ENCODE measurements around the gene GRAMD2B. TPM values are rescaled to one million over a fixed set of nuclear protein-coding genes. Genes with fewer than 3 reads are reported as not detected.
"Not testable (repeated sequence)": the region's sequence is repeated elsewhere in the genome, so short reads cannot be mapped to it uniquely, and the experiment has no call there.

Gene GRAMD2B, protein sequence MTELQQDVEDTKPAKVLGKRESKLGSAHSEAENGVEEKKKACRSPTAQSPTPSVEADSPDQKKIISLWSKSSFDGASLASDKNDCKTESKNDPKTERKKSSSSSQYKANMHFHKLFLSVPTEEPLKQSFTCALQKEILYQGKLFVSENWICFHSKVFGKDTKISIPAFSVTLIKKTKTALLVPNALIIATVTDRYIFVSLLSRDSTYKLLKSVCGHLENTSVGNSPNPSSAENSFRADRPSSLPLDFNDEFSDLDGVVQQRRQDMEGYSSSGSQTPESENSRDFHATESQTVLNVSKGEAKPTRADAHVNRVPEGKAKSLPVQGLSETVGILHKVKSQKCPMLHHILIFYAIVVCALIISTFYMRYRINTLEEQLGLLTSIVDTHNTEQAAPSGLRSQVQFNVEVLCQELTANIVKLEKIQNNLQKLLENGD
- total RNA-seq, result 8.5 TPM

DNA sequence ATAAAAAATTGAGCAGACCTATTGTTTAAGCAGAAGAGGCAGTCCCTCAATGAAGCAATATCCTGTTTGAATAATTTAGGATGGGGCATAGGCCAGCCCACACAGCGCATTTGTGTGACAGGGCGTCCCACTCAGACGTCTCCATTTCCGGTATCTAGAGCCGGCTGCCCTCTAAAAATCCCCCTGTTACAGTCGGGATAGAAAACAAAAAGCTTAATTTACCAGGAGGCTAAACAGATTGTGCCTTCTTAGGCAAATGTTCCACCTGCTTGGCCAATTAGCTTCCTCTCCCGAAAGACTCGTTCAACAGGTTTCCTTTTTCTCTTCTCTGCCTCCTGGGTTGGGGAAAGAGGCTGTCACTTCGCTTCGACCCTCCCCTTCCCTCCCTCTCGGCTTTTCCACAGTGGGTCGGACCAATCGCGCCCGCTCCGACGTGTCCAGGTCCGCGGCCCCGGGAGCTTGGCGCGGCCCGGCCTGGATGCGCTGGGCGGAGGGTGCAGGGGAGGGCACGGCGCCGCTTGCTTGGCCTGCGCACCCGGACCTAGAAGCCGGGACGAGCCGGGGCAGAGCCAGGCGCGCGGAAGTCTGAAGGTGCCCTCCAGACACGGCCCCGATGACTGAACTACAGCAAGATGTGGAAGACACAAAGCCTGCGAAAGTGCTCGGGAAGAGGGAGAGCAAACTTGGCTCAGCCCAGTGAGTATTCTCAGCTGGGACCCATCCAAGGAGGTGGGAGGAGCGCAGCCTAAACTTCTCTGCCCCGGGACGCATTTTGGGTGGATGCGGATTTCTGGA lies at the start of gene GRAMD2B:
Gene GRAMD2B (plus strand): TSS at position 416 of the 795 bp plus-strand sequence. CDS start 198 bp downstream, at position 614.
- ATAC-seq, result peak; percentile 98

DNA sequence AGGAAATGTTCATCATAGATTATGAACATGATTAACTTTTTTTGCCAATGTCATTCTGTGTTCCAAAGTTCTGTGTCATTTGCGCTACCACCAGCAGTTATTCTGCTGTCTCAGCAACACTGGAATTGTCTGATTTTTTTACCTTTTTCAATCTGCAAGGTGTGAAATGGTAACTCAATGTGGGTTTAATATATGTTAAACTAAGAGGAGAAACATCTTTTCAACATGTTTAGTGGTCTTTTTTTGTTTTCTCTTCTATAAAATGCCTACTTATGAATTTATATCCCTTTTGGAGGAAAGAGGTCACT lies 49.1 kb upstream of the GRAMD2B start:
- no peak for ATAC-seq

DNA sequence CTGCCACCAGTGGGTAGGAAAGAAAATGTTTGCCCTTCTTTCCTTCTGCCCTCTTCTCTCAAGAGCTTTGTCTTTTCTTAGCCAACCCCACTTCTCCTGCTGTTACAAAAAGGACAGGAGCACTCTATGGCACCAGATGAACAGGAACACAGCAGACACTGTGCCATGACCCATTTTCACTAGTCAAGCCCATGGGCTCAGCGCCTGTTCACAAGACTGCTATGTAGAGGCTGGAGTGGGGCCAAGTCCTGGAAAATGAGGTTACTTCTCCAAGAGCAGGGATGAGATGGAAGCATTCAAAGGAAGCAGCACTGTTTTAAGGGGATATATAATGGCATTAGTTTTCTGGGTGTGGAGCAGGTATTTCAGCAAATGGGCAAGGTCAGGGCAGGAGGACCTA lies 46.8 kb upstream of the GRAMD2B start:
- no peak for ATAC-seq

DNA sequence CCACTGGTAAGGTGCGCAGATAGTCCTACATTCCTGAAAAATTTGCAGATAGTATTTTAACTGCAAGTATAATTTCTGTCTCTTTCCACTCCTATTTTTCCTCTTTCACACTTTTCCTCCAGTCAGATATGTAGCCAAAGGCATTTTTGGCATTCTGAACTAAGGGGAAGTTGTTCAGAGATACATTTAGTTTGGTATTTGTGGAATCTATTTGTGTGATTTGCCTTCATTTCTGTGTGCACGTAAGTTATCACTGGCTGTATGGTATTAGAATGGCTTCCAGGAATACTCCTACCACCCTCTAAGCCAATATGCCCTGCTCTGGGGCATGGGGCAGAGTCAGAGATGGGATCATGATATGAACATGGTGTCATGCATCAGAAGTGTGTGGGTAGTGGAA lies 45.8 kb upstream of the GRAMD2B start:
- ATAC-seq, result no peak

DNA sequence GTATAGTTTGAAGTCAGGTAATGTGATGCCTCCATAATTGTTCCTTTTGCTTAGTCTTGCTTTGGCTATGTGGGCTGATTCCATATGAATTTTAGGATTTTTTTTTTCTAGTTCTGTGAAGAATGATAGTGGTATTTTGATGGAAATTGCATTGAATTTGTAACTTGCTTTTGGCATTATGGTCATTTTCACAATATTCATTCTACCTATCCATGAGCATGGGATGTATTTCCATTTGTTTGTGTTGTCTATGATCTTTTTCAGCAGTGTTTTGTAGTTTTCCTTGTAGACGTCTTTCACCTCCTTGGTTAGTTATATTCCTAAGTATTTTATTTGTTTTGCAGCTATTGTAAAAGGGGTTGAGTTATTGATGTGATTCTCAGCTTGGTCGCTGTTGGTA lies 42.9 kb upstream of the GRAMD2B start:
- ATAC-seq, result not testable (repeated sequence)

DNA sequence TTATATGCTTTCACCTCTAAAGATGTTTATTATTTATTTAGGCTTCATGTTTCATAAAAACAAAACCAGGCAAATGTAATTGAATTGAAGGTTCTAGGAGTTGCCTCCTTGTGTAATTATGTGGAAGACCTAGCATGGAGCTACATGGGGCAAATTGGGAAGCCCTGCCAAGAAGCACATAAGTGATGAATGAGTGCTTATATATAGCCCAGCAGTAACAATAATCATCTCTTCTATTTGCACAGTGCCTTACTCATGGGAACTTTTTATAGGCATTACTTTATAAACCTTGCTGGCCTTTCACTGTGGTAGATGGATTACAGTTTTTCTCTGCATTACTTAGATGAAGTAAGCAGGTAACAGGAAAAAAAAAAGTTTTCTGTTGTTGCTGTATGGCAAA lies 40.0 kb upstream of the GRAMD2B start:
- ATAC-seq, result peak; percentile 37

DNA sequence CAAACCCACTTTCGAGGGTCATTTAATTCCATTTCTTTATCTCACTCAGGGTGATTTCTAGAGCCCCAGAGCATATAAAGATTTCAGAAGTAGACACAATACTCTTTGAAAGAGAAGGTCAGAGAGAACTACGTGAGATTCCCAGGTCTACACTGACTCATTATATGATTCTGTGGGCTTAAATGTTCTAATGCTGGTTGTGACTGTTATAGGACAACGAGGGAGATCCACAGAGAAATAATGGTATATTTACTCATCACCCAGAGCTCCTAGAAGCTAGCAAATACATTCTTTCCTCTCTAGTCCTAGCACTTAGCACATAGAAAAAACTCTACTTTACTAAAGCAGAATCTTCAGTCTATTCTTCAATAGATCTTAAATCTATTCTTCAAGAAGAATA lies 39.4 kb upstream of the GRAMD2B start:
- ATAC-seq, result no peak

DNA sequence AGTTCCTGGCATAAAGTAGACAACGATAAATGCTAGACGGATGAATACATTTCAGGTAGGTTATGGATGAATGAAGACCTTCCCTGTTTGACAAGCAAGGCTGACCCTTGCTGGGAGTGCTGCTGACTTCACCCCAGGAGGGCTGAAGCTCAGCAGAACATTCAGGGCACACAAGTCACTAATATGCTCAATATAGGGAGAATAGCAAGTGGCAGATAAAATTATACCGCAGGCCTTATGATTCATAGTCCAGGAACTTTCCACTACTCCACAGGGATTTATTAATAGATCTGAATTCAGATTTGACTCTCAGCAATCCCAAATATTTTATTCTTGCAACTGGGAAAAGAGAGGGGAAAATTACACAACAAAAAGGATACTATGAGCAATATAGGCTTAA lies 38.2 kb upstream of the GRAMD2B start:
- ATAC-seq, result no peak

DNA sequence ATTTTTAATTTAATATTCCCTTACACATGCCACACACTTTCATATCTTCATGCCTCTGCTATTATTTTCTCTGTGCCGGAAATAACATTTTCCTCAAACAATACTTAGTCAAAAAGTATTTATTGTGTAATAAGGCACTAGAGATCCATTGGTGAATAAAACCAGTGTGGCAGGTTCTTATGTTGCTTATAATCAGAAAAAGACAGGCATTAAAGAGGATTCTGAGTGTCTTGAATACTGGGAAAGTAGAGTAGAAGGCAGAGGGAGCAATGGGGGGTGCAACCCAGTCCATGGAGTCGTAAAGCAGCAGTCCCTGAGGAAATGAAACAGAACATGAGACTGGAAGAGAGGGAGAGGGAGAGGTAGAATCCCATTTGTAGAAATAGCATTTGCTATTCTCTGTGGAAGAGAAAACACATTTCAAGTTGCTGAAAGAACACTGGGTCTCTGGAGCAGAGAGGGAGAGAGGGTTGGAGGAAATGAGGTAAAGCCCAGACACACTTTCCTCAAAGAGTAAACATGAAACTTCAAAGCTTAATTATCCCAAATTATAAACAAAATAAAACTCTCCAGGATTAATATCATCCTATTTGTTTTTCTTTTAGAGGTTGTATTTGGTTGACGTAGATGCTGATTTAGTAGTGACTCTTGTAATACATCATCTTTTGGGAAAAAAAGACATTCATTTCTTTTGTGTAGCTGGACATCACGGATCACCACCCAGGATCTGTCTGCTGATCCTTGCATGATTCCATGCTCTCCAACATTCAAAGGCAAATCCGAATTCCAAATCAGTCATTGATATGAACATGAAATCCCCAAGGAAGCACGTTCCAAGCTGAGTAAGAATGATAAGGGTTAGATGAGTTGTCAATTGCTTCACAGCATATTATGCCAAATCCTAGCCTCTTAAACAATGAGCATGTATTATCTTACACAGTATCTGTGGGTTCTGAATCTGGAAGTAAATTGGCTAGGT lies 37.4 kb upstream of the GRAMD2B start:
- ATAC-seq, result peak; percentile 71

DNA sequence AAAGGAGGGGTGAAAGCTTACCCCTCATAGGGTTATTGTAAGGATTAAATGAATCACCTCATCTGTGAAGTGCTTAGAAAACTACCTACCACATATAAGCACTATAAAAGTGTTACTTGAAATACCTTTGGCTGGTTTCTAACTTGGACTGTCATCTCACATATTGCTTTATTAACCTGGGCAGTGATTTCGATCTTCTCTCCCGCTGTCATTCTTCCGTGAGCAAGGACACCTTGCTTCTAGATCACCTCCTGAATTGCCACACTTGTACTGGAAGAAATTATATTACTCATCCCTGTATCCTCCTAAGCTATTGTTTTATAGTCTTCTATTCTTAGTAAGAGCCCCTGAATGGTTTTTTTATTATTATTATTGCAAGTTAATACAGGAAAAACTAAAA lies 34.0 kb upstream of the GRAMD2B start:
- no peak for ATAC-seq

DNA sequence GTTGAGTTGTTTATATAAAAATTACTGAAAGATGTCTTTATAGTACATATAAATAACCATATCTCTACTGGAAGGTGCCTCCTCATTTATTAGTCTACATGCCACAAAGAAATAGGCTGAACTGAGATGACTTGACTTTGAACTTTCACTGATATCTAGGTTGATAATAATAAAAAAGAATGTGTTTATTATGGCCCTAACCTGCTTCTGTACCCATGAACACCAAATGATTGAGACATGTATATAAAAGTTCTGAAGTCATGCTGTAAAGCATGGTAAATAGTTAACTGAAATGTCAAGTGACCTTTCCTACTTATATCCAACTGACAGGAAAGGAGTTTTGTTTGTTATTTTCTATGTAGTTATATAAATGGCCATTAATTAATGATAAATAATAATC lies 33.2 kb upstream of the GRAMD2B start:
- ATAC-seq, result no peak

DNA sequence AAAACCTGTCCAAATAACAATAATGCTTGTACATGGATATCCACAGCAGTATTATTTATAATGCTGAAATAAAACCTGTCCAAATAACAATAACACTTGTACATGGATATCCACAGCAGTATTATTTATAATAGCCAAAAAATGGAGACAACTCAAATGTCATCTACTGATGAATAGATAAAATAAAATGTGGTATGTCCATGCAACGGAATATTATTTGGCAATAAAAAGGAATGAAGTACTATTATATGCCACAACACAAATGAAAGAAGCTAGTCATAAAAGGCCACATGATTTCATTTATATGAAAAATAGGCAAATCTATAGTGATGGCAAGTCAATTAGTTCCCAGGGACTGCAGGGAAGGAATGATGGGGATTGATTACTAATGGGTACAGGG lies 31.8 kb upstream of the GRAMD2B start:
- no peak for ATAC-seq

DNA sequence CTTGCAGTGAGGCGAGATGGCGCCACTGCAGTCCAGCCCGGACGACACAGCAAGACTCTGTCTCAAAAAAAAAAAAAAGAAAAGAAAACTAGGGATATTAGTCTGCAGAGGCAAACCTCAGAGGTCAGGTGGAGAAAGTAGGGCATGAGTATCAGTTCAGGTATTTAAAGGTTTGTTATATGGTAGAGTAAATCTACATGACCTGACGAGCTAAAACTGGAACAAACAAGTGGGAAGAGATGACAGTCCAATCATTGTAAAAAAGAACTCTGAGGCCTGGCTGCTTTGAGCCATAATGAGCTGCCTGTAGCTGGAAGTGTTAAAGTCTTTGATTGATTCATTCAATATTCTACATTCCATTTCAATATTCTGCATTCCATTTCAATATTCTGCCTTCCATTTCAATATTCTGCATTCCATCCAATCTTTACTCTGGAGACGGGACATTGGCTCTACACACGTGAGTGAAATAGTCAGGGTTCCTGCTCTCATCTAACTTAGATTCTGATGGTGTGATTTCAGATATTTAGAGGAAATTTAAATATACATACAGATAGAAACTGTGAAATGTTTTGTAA lies 28.9 kb upstream of the GRAMD2B start:
- no peak for ATAC-seq

DNA sequence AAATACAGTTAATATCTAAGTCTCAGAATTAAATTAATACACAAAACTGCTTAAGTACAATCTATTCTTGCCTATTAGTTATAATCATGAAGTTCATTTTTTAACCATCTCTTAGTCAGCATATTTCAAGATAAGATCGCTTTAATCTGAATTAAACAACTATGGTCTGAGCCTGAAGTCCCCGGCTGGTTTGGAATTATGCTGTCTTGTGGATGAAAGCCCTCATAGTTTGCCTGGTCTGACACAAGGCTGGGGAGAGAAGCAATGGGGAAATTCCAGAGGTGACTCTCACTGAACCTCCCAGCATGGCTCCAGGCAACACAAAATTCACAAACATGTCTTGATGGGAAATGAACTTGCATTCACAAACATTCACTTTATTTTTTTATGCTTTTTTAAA lies 28.0 kb upstream of the GRAMD2B start:
- no peak for ATAC-seq

DNA sequence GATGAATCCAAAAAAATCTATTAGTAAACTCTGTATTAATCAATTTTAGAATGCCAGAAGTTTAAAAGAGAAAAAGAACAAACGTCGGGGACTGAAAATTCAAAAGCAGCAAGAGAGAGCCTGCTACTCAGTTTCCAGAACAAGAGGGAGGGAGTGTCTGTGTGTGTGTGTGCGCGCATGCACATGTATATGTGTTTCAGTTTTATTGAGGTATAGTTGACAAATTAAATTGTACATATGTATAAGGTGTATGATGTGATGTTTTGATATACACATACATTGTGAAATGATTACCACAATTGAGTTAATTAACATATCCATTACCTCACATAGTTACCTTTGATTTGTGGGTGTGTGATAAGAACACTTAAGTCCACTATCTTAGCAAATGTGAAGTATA lies 27.6 kb upstream of the GRAMD2B start:
- ATAC-seq, result no peak

DNA sequence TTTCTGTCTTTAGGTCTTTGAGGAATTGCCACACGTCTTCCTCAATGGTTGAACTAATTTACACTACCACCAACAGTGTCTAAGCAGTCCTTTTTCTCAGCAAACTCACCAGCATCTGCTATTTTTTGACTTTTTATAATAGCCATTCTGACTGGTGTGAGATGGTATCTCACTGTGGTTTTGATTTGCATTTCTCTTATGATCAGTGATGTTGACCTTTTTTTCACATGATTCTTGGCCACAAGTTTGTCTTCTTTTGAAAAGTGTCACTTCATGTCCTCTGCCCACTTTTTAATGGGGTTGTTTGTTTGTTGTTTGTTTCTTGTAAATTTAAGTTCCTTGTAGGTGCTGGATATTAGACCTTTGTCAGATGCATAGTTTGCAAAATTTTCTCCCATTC lies 26.5 kb upstream of the GRAMD2B start:
- not testable (repeated sequence) for ATAC-seq

DNA sequence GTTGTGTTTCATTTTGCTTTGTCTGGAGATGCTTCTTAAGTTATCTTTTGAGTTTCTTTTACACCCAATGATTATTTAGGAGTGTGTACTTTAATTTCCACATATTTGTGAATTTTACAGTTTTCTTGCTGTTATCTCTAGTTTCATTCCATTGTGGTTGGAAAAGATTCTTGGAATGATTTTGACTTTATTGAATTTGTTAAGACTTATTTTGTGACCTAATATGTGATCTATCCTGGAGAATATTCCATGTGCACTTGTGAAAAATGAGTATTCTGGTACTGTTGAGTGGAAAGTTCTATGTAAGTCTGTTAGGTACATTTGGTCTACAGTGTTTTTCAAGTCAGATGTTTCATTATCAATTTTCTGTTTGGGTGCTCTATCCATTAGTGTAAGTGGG lies 24.4 kb upstream of the GRAMD2B start:
- no peak for ATAC-seq

DNA sequence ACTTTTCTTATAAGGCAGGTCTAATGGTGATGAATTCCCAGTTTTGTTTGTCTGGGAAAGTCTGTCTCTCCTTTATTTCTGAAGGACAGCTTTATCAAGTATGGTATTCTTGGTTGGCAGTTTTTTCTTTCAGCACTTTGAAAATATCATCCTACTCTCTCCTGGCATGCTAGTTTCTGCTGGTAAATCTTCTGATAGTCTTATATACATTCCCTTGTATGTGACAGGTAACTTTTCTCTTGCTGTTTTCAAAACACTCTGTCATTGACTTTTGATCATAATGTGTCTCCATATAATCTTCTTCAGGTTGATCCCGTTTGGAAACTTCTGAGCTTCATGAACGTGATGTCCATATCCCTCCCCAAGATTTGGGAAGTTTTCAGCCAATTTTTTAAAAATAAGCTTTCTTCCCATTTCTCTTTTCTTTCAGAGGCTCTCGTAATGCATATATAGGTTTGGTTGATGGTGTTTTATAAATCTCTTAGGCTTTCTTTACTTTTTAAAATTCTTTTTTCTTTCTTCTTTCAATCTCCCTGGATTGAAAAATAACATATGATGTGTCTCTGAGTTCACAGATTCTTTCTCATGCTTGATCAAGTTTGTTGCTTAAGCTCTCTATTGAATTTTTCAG lies 22.5 kb upstream of the GRAMD2B start:
- ATAC-seq, result no peak

DNA sequence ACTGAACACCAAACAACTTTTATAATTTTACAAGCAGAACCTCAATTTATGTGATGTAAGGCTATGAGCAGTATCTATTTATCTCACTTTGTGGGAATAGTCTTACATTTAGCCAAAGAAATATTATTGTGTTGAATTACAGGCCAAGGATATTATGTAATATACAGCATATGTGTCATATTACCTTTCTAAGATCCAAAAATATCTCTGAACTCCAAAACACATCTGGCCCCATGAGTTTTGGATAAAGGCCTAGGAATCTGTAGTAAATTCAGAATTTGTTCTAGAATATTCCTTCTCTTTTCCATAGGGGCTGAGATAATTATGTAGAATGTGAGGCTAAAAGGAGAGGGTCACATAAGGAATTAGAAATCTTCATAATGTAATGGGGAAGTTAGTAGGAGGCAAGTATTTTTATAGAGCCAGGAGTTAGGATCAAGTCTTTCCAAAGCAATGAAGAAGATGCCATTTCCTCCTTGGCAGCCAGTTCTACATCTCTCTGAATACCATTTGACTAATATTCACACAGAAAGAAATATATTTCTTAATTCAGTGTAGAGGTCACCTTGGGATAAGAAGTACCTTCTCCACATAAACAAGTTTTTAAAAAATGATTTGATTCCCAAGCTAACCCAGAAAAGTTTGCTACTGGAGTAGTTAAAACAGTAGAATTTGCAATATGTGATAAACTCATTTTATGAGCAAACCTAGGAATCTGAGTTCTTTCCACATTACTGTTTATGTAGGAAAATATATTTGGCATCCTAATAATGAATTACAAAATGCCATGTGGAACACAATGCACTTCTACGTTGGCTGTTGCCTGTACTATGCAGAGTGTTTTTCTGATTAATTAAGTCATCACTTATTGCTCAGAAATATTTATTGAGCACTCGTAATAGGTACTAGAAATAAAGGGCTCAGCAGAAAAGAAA lies 20.3 kb upstream of the GRAMD2B start:
- ATAC-seq, result no peak

DNA sequence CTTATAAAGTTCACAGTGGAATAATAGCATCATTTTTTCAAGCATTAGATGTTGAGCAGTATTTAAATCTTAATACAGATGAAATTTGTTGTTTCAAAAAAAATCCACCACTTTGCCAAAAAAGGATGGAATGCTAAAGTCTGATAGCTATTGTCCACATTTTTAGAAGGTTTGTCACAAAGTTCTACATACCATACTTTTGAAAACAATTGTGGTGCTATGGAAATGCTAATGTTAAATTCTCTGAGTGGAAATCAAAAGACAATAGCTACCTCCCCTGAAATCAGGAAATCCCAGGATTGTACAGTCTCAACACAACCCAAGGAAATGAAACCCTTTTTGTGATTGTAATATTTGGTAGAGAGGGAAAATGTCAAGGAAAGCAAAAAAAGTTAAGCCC lies 19.3 kb upstream of the GRAMD2B start:
- ATAC-seq, result no peak

DNA sequence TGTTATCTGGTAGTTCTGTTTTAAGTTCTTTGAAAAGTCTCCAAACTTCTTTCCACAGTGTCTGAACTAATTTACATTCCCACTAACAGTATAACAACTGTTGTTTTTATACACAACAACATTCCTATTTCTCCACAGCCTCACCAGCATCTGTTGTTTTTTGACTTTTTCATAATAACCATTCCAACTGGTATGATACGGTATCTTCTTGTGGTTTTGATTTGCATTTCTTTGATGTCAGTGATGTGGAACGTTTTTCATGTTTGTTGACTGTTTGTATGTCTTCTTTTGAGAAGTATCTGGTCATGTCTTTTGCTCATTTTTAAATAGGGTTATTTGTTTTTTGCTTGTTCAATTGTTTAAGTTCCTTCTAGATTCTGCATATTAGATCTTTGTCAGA lies 12.6 kb upstream of the GRAMD2B start:
- ATAC-seq, result no peak

Data from esophagus mucosa (tissue), 1 donor.